HG02973 (cell line): ENCODE data around the gene HMSD.

Source experiments
- ATAC-seq: cut with Tn5 transposase; IDR thresholded peaks from one replicate; pipeline ENCODE4 v1.9.1; 2021; ENCODE audit warnings: moderate library complexity; ENCODE audit not compliant: unreplicated experiment

HMSD gene

GRCh38 chr18:63953811-63954210 lies 4.7 kb downstream of the HMSD start:
- ATAC-seq, result no peak

GRCh38 chr18:63956755-63957154 lies 7.7 kb downstream of the HMSD start:
- ATAC-seq, result no peak

GRCh38 chr18:63960891-63961290 lies 11.8 kb downstream of the HMSD start:
- ATAC-seq, result no peak

GRCh38 chr18:63961435-63961980 lies 12.4 kb downstream of the HMSD start:
- ATAC-seq, result no peak

GRCh38 chr18:63962137-63962536 lies 13.0 kb downstream of the HMSD start:
- no peak for ATAC-seq

GRCh38 chr18:63963615-63964256 lies 14.6 kb downstream of the HMSD start:
- ATAC-seq, result peak; percentile 86

GRCh38 chr18:63964908-63965307 lies 15.8 kb downstream of the HMSD start:
- no peak for ATAC-seq

GRCh38 chr18:63965716-63966330 lies 16.7 kb downstream of the HMSD start:
- no peak for ATAC-seq

- peak; percentile 88 for ATAC-seq
These were observed 21.1 kb downstream of the HMSD start, which contains the start of gene SERPINB8 for GRCh38 chr18:63969942-63970808. TSS of gene SERPINB8 (plus strand) at chr18:63970081. CDS start at chr18:63978309, 8,228 bp downstream.

- ATAC-seq, result peak; percentile 5
These were observed 21.7 kb downstream of the HMSD start for GRCh38 chr18:63970809-63971205.

GRCh38 chr18:63971320-63972001 lies 22.4 kb downstream of the HMSD start:
- no peak for ATAC-seq

GRCh38 chr18:63972002-63972376 lies 22.9 kb downstream of the HMSD start:
- ATAC-seq, result no peak

GRCh38 chr18:63974991-63975390 lies 25.9 kb downstream of the HMSD start:
- ATAC-seq, result no peak

- no peak for ATAC-seq
These were observed 26.5 kb downstream of the HMSD start for GRCh38 chr18:63975628-63976027.

- ATAC-seq, result no peak
These were observed 27.9 kb downstream of the HMSD start for GRCh38 chr18:63977040-63977439.

- ATAC-seq, result peak; percentile 81
These were observed 30.4 kb downstream of the HMSD start for GRCh38 chr18:63979409-63979920.

GRCh38 chr18:63980027-63980426 lies 30.9 kb downstream of the HMSD start:
- no peak for ATAC-seq

- no peak for ATAC-seq
These were observed 31.9 kb downstream of the HMSD start for GRCh38 chr18:63980896-63981460.

GRCh38 chr18:63981719-63982118 lies 32.6 kb downstream of the HMSD start:
- no peak for ATAC-seq

- ATAC-seq, result no peak
These were observed 33.3 kb downstream of the HMSD start for GRCh38 chr18:63982361-63982760.
